ENCODE measurements around the gene CACNG7. TPM values are rescaled to one million over a fixed set of nuclear protein-coding genes. Genes with fewer than 3 reads are reported as not detected.

The CACNG7 gene
- total and polyA plus RNA-seq, 2 donors from 2014 or later = not detected

DNA sequence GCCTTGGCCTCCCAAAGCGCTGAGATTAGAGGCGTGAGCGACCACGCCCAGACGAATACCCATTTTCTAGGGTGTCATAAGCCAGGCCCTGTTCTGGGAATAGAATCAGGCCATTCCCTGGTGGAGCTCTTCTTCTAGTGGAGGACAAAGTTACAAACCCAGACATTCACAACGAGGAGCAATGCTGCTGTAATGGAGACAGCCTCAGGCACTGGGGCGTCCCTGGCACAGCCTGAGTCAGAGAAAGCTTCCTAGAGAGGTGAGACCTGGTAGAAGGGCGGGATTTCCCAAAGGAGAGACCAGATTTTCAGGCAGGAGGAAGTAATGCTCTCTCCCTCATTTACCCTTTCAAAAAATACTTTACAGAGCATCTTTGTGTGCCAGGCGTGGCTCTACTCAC, 14.4 kb upstream of the CACNG7 start:
- Histone ChIP-seq H3K27ac (ENCODE audit: low read depth in 2 of 2, low read length in 2 of 2) (no peak overlapping the region), H3K4me3 (ENCODE audit: low read length in 3 of 3) (no peak overlapping the region), H3K4me1 (ENCODE audit: control insufficient read depth in 2 of 3, insufficient read depth in 2 of 3, low read depth in 1 of 3, low read length in 3 of 3) (no peaks in the 10 kb centered on the region), H3K36me3 (ENCODE audit: control insufficient read depth in 2 of 3, insufficient read depth in 3 of 3, low read length in 3 of 3) (no peaks in the 10 kb centered on the region), H3K9me3 (ENCODE audit: control insufficient read depth in 2 of 3, insufficient read depth in 1 of 3, low read length in 3 of 3) (no peaks in the 10 kb centered on the region), H3K9ac (ENCODE audit: low read length in 3 of 3) (no peak overlapping the region), H3K27me3 (ENCODE audit: control insufficient read depth, insufficient read depth, low read length) (no peaks in the 10 kb centered on the region)
- intact Hi-C loops (cut with DNase I) = no loop called here
- DNase-seq (no peak), FAIRE-seq (no peak)
- TF ChIP-seq, protein P1, sequence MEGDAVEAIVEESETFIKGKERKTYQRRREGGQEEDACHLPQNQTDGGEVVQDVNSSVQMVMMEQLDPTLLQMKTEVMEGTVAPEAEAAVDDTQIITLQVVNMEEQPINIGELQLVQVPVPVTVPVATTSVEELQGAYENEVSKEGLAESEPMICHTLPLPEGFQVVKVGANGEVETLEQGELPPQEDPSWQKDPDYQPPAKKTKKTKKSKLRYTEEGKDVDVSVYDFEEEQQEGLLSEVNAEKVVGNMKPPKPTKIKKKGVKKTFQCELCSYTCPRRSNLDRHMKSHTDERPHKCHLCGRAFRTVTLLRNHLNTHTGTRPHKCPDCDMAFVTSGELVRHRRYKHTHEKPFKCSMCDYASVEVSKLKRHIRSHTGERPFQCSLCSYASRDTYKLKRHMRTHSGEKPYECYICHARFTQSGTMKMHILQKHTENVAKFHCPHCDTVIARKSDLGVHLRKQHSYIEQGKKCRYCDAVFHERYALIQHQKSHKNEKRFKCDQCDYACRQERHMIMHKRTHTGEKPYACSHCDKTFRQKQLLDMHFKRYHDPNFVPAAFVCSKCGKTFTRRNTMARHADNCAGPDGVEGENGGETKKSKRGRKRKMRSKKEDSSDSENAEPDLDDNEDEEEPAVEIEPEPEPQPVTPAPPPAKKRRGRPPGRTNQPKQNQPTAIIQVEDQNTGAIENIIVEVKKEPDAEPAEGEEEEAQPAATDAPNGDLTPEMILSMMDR (IDR thresholded peaks at IDR 0.05; ENCODE audit: borderline replicate concordance, extremely low read depth, insufficient read depth) = no peak

GRCh38 chr19:53896682-53897081, 12.4 kb upstream of the CACNG7 start:
- no peak for FAIRE-seq
- Histone ChIP-seq H3K27ac (ENCODE audit: low read depth in 2 of 2, low read length in 2 of 2) (no peak overlapping the region), H3K27me3 (ENCODE audit: control insufficient read depth, insufficient read depth, low read length) (no peaks in the 10 kb centered on the region), H3K4me1 (ENCODE audit: control insufficient read depth in 2 of 3, insufficient read depth in 2 of 3, low read depth in 1 of 3, low read length in 3 of 3) (no peaks in the 10 kb centered on the region), H3K9me3 (ENCODE audit: control insufficient read depth in 2 of 3, insufficient read depth in 1 of 3, low read length in 3 of 3) (peaks cover 0 to 2% (median 0%) of the 10 kb centered on the region in 3 donors), H3K9ac (ENCODE audit: low read length in 3 of 3) (no peak overlapping the region), H3K4me3 (ENCODE audit: low read length in 3 of 3) (no peak overlapping the region), H3K36me3 (ENCODE audit: control insufficient read depth in 2 of 3, insufficient read depth in 3 of 3, low read length in 3 of 3) (no peaks in the 10 kb centered on the region)
- TF ChIP-seq, protein P1 (IDR thresholded peaks at IDR 0.05; ENCODE audit: borderline replicate concordance, extremely low read depth, insufficient read depth) = no peak
- intact Hi-C loops (cut with DNase I) = no loop called here
- DNase-seq = peak in 1 of 5 donors; percentile 27

DNA sequence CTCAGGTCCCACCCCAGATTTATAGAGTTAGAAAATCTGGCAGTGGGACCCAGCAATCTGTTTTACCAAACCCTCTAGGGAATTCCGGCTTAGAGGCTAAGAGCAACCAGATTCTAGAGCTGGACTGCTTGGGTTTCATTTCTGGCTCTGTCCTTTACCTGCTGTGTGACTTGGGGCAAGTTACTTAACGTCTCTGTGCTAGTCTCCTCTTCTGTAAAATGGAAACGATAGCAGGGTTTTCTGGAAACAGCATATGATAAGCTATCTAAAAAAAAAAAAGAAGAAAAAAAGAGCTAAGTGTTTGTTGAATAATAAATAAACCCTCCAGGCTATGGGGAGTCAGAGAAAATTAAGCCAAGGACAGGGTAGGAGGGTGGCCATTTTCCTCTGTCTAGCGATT, 11.6 kb upstream of the CACNG7 start:
- DNase-seq = no peak
- H3K4me1 ChIP-seq (ENCODE audit: control insufficient read depth in 2 of 3, insufficient read depth in 2 of 3, low read depth in 1 of 3, low read length in 3 of 3) = no peaks in the 10 kb centered on the region
- no peak overlapping the region for H3K27ac ChIP-seq (ENCODE audit: low read depth in 2 of 2, low read length in 2 of 2)
- intact Hi-C loops (cut with DNase I) = no loop called here
- H3K36me3 ChIP-seq (ENCODE audit: control insufficient read depth in 2 of 3, insufficient read depth in 3 of 3, low read length in 3 of 3) = no peaks in the 10 kb centered on the region
- no peak overlapping the region for H3K9ac ChIP-seq (ENCODE audit: low read length in 3 of 3)
- no peak for FAIRE-seq
- TF ChIP-seq, protein P1 (IDR thresholded peaks at IDR 0.05; ENCODE audit: borderline replicate concordance, extremely low read depth, insufficient read depth) = no peak
- H3K27me3 ChIP-seq (ENCODE audit: control insufficient read depth, insufficient read depth, low read length) = no peaks in the 10 kb centered on the region
- no peak overlapping the region for H3K4me3 ChIP-seq (ENCODE audit: low read length in 3 of 3)
- H3K9me3 ChIP-seq (ENCODE audit: control insufficient read depth in 2 of 3, insufficient read depth in 1 of 3, low read length in 3 of 3) = peaks cover 0 to 2% (median 0%) of the 10 kb centered on the region in 3 donors

- Histone ChIP-seq H3K4me3 (ENCODE audit: low read length in 3 of 3) (no peak overlapping the region), H3K36me3 (ENCODE audit: control insufficient read depth in 2 of 3, insufficient read depth in 3 of 3, low read length in 3 of 3) (no peaks in the 10 kb centered on the region), H3K27ac (ENCODE audit: low read depth in 2 of 2, low read length in 2 of 2) (no peak overlapping the region), H3K27me3 (ENCODE audit: control insufficient read depth, insufficient read depth, low read length) (no peaks in the 10 kb centered on the region), H3K9ac (ENCODE audit: low read length in 3 of 3) (no peak overlapping the region), H3K9me3 (ENCODE audit: control insufficient read depth in 2 of 3, insufficient read depth in 1 of 3, low read length in 3 of 3) (peaks cover 0 to 2% (median 0%) of the 10 kb centered on the region in 3 donors), H3K4me1 (ENCODE audit: control insufficient read depth in 2 of 3, insufficient read depth in 2 of 3, low read depth in 1 of 3, low read length in 3 of 3) (no peaks in the 10 kb centered on the region)
- intact Hi-C loops (cut with DNase I) = no loop called here
- TF ChIP-seq, protein P1 (IDR thresholded peaks at IDR 0.05; ENCODE audit: borderline replicate concordance, extremely low read depth, insufficient read depth) = no peak
- DNase-seq = peak in 1 of 5 donors; percentile 32
- FAIRE-seq = no peak
Observed at GRCh38 chr19:53898166-53898565, 10.9 kb upstream of the CACNG7 start.
